ENCODE data around the gene CORO7.

The CORO7 gene

DNA sequence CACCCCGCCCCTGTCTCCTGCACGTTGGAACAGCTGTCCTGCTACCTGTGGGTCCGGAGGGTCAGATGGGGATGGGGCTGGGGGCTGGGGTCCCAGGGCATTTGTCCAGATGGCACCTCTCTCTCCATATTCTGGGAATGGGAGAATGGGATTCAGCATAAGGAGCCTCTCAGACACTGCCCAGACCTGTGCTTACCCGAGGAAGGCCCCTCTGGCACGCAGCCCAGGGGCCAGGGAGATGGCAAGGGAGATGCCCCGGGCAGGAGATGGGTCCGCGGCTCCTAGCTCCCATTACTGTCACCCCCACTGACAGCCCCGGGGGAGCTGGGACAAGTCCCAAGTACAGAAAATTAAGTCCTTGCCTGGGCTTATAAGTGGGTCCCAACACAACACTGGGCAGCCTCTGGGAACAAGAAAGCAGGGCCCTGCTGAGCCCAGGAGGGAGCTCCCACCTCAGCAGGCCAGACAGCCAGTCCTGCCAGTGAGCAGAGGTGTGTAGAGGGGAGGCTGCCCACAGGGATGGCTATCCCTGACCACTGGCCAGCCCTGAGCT, 43.0 kb downstream of the CORO7 start:
- in situ Hi-C loops (cut with MboI; ENCODE audit: low sequenced_read_pairs) = no loop called here

DNA sequence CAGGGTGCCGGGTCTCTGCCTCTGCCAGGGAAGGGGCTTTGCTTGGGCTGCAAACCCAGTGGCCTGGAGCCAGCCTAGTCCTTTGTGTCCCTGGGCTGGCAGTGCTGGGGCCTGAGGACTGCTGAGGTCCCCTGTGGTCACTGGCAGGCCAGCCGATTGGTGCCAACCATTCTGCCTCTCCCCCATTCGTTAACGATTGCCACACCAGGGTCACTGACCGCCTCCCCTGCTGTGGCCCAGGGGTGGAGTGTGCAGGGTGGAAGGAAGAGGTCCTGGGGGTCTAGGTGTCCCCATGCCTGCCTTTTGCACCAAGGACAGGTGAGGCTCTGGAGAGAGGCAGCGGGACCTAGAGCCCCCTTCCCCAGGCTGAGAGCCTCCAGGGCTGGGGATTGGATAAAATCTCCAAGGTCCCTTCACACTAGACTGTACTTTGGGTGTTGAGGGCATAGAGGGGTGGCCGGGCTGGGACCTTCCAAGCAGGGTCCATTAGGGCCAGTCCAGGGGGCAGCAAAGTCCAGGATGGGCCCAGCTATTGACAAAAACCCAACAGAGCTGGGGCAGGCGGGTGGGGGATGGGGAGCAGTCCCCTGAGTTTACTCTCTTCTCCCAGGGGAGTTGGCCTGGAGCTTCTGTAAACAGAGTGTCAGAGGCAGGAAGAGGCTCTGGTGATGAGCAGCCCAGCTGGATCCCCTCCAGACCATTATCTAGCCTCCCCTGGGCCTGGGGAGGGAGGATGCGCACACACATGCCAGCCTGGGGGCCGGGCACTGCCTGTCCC, 43.6 kb downstream of the CORO7 start:
- in situ Hi-C loops (cut with MboI; ENCODE audit: low sequenced_read_pairs) = no loop called here

DNA sequence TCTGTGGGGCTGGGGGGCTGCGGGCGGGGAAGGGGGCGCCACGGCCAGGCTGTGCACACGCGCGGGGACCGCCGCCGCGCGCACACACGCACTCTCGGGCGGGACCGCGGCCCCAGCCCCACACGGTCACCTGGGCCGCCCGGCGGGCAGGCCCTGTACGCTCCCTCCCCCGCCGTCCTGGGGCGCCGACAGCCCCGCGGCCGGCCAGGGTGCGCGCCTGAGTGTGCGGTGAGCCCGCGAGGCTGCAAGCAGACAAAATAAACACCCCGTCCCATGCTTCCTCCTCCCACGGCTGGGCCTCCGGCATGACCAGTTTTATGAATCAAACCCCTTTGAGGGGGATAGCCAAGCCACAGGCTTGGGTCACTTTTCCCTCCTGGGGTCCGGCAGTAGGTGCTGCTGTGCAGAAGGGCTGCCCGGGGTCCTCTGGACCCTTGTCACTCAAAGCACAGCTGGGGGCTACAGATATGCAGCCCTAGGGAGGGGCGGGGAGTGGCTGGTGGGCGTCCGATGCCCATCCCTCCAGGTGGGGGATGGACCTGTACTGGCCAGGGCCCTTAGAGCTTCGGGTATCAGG, 44.3 kb downstream of the CORO7 start:
- in situ Hi-C loops (cut with MboI; ENCODE audit: low sequenced_read_pairs) = no loop called here

GRCh38 chr16:4371357-4372000, 44.9 kb downstream of the CORO7 start, which contains the start of gene VASN:
VASN (plus strand) TSS chr16:4371848; CDS start chr16:4380878, 9,030 bp downstream.
- in situ Hi-C loops (cut with MboI; ENCODE audit: low sequenced_read_pairs) = no loop called here

DNA sequence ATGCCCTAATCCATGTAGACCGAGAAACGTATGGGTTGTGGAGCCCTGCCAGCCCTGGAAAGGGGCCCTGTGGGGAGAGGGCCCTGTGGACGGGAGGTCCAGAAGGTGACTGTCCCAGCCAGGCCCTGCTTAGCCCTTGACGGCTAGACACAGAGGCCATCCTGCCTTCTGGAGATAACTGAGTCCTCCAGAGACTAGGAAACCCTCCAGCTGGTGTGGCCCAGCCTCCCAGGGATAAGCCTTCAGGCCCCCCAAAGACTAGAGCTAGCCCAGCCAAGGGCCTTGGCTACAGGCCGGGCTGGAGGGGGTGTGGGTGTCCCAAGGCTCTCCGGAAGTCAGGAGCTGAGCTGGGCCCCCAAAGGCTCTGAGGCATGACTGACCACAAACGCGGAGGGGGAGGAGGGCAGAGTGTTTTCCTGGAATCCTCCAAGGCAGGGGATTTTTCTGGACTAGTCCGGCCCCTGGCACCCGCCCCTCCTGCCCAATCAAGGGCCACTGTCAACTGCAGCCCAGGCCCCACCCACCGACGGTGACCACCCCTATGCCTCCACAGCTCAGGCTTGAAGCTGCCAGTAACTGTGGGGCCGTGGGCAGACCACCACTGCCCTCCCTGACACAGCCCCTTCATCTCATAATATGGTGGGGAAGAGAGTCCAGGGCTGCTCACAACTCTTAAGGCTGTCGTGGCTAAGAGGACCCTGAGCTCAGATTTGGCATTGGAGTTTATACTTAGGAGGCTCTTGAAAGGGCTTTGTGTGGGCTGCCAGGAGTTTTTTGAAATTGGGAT, 45.6 kb downstream of the CORO7 start:
- in situ Hi-C loops (cut with MboI; ENCODE audit: low sequenced_read_pairs) = no loop called here

- in situ Hi-C loops (cut with MboI; ENCODE audit: low sequenced_read_pairs) = no loop called here
Observed at GRCh38 chr16:4370151-4370550, 46.2 kb downstream of the CORO7 start.

GRCh38 chr16:4369007-4369733, 47.2 kb downstream of the CORO7 start:
- in situ Hi-C loops (cut with MboI; ENCODE audit: low sequenced_read_pairs) = no loop called here

GRCh38 chr16:4367393-4367856, 49.0 kb downstream of the CORO7 start:
- in situ Hi-C loops (cut with MboI; ENCODE audit: low sequenced_read_pairs) = no loop called here

DNA sequence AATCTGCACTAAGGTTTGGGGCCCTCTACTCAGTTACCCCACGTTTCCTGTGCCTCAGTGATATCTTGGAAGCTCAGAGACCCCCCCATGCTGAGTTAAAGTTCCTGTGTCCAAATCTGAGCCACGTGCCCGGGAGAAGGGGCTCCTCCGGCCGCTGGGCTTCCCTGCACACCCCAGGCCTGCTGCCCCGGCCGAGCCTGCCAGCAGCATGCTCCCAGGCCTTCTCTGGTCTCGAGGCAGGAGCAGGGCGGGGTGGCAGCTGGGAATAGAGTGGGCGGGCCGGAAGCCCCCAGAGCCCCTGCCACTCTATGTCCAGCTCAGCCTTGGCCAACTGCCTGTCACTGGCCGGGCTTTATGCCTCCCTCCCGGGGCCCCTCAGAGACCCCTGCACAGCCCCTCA, 50.4 kb downstream of the CORO7 start:
- in situ Hi-C loops (cut with MboI; ENCODE audit: low sequenced_read_pairs) = no loop called here

DNA sequence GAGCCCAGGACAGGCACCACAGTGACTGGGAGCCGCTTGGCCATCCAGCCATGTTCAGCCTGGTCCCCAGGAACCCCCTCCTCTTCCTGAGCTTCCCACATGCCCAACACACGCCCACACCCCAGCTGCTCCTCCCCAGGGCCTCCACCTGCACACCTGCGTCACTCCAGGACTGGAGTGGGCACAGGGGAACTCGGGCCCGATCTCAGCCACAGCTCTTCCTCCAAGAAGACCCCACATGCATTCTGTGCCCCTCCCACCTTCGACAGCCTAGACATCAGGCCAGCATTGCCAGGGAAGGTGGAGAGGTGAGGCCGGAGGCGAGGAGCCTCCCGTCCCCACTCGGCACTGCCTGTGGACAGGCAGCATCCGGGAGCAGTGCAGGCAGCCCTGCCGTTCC, 50.8 kb downstream of the CORO7 start:
- in situ Hi-C loops (cut with MboI; ENCODE audit: low sequenced_read_pairs) = no loop called here

- in situ Hi-C loops (cut with MboI; ENCODE audit: low sequenced_read_pairs) = no loop called here
Observed at GRCh38 chr16:4365014-4365406, 51.4 kb downstream of the CORO7 start.

- in situ Hi-C loops (cut with MboI; ENCODE audit: low sequenced_read_pairs) = no loop called here
Observed at GRCh38 chr16:4364196-4365013, 52.0 kb downstream of the CORO7 start.

DNA sequence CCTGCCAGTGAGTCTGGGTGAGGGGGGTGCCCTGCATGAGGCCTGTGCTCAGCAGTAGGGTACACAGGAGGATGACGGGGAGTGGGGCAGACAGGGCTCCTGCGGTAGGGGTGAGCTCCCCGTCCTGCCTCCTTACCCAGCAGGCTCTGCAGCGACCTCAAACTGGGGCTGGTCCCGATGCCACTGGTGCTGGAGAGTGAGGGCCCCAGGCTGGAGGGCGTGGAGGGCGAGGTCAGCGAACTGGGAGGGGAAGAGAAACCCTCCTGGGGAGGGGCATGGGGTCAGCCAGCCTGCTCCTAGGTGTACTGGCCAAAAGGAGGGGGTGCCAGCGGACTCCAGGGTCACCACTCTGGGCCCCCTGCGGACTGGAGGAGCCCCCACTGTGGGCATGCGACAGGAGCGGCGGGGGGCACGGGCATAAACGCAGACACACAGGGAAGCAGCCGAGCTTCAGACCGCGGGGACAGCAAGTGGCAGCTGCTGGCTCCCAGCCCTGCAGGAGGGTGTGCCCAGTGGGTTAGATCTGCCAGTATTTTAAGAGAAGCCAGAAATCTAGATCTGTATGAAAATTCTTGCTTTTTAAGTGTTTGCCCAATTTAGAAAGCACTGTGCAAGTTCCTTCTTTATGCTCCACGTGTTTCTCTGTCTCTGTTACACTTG, 53.8 kb downstream of the CORO7 start:
- in situ Hi-C loops (cut with MboI; ENCODE audit: low sequenced_read_pairs) = no loop called here

DNA sequence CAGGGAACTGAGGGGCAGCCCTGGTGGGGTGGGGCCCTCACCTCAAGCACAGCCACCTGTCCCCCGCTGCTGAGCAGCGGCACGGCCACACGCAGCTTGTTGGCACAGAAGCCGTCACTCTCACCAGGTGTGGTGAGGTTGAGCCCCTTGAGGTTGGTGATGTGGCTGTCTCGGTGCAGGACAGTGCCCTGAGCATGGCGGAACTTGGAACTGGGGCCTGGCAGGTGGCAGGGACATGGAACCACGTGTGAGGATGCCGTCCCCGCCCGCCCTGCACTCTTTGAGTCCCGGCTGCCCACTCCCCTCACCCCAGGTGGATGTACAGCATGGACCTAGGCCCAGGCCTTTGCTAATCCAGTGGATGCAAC, 54.5 kb downstream of the CORO7 start:
- in situ Hi-C loops (cut with MboI; ENCODE audit: low sequenced_read_pairs) = no loop called here

GRCh38 chr16:4361033-4361943, 55.1 kb downstream of the CORO7 start:
- in situ Hi-C loops (cut with MboI; ENCODE audit: low sequenced_read_pairs) = no loop called here

DNA sequence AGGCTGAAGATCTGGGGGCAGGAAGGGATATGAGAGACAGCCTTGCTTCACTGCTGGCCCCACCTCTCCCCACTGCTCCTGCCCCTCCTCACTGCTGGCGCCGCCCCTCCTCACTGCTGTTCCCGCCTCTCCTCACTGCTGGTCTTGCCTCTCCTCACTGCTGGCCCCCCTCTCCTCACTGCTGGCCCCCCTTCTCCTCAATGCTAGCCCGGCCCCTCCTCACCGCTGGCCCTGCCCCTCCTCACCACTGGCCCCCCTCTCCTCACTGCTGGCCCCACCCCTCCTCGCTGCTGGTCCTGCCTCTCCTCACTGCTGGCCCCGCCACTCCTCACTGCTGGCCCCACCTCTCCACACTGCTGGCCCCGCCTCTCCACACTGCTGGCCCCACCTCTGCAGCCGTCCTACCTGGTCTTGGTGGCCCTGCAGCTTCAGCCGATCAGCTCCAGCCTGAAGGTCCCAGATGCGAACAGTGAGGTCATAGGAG, 55.8 kb downstream of the CORO7 start:
- in situ Hi-C loops (cut with MboI; ENCODE audit: low sequenced_read_pairs) = no loop called here

DNA sequence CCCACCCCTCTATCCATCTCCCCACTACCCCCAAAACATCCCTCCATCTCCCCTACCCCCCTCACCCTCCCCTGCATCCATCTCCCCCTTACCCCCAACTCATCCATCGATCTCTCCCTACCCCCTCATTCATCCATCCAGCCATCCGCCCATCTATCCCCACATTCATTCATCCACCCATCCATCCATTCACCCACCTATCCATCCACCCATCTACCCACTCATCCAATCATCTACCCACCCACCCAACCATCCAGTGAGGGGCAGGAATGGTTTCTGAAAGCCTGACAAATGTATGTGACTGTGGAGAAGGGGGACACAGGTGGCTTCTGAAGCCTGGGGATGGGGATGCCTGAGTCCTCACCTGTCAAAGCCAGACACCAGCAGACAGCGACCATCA, 56.5 kb downstream of the CORO7 start:
- in situ Hi-C loops (cut with MboI; ENCODE audit: low sequenced_read_pairs) = no loop called here
